IMR-90 (cell line): ENCODE measurements around the gene IBA57. TPM values are rescaled to one million over a fixed set of nuclear protein-coding genes. Genes with fewer than 3 reads are reported as not detected.

Experiments
- ATAC-seq: fragments of 200-7000 bp; cut with Tn5 transposase; 2 replicates; pipeline ENCODE4 v1.9.1; 2020; ENCODE audit warnings: low read depth, mild to moderate bottlenecking, moderate library complexity
- BruUV-seq: library from RNA; stranded (reverse); fragments of 400-500 nt; replicated peaks from 2 replicates; lab custom pipeline; 2021; lab: Mats Ljungman, UMichigan
- CTCF ChIA-PET: fragments of 300-600 bp; formaldehyde crosslinking; extraction: SDS; loops from one replicate; lab custom pipeline; 2021; ENCODE audit warnings: antibody characterized with exemption; lab: Yijun Ruan, JAX
- POLR2A ChIA-PET: fragments of 300-600 bp; sonication (Branson Sonifier 250); formaldehyde crosslinking; loops from one replicate; lab custom pipeline; 2022; ENCODE audit warnings: antibody characterized with exemption; ENCODE audit not compliant: unreplicated experiment; lab: Charles Lee
- DNase-seq: peaks from one replicate; pipeline ENCODE4 v3.0.0; 2013
- H2AFZ ChIP-seq: replicated peaks from 2 replicates; pipeline ENCODE3; 2013; ENCODE audit warnings: low read length, mild to moderate bottlenecking; ENCODE audit not compliant: poor library complexity
- H2AK5ac ChIP-seq: 2 replicates; pipeline ENCODE4 v1.6.1; 2013; ENCODE audit warnings: low read depth, low read length, inconsistent platforms
- H2AK9ac ChIP-seq: replicated peaks from 2 replicates; pipeline ENCODE3; 2013; ENCODE audit warnings: mild to moderate bottlenecking, low read depth, low read length, moderate library complexity; ENCODE audit not compliant: poor library complexity
- H2BK120ac ChIP-seq: 2 replicates; pipeline ENCODE4 v1.6.1; 2013; ENCODE audit warnings: low read depth, low read length, inconsistent platforms
- H2BK15ac ChIP-seq: 3 replicates; pipeline ENCODE4 v1.6.1; 2013; ENCODE audit warnings: low read depth, low read length, inconsistent platforms
- H2BK20ac ChIP-seq: 2 replicates; pipeline ENCODE4 v1.6.1; 2013; ENCODE audit warnings: low read depth, mild to moderate bottlenecking, inconsistent platforms, low read length, moderate library complexity
- H2BK5ac ChIP-seq: 2 replicates; pipeline ENCODE4 v1.6.1; 2013; ENCODE audit warnings: mild to moderate bottlenecking, low read depth, low read length, inconsistent platforms; ENCODE audit not compliant: poor library complexity, severe bottlenecking
- H3K14ac ChIP-seq: replicated peaks from 2 replicates; pipeline ENCODE4 v1.6.1; 2013; ENCODE audit warnings: low read depth, low read length, inconsistent platforms
- H3K18ac ChIP-seq: 2 replicates; pipeline ENCODE4 v1.6.1; 2013; ENCODE audit warnings: low read depth, low read length, control low read depth
- H3K23ac ChIP-seq: 2 replicates; pipeline ENCODE4 v1.6.1; 2013; ENCODE audit warnings: low read depth, low read length, inconsistent platforms
- H3K27ac ChIP-seq: 2 replicates; pipeline ENCODE4 v1.5.1; 2013; ENCODE audit warnings: mild to moderate bottlenecking, control low read depth, low read length; ENCODE audit not compliant: insufficient read depth
- H3K27me3 ChIP-seq: 2 replicates; pipeline ENCODE4 v1.6.1; 2013; ENCODE audit warnings: low read length; ENCODE audit not compliant: control insufficient read depth, insufficient read depth
- H3K36me3 ChIP-seq: 2 replicates; pipeline ENCODE4 v1.6.1; 2013; ENCODE audit warnings: low read length, mixed read lengths; ENCODE audit not compliant: control insufficient read depth, insufficient read depth
- H3K4ac ChIP-seq: 2 replicates; pipeline ENCODE4 v1.6.1; 2013; ENCODE audit warnings: low read depth, low read length, inconsistent platforms
- H3K4me1 ChIP-seq: 2 replicates; pipeline ENCODE4 v1.6.1; 2013; ENCODE audit warnings: low read length, mixed read lengths; ENCODE audit not compliant: control insufficient read depth, insufficient read depth
- H3K4me2 ChIP-seq: 2 replicates; pipeline ENCODE4 v1.6.1; 2013; ENCODE audit warnings: low read depth, mild to moderate bottlenecking, control low read depth, low read length, moderate library complexity
- H3K4me3 ChIP-seq: 2 replicates; pipeline ENCODE4 v1.5.1; 2013; ENCODE audit warnings: low read depth, mild to moderate bottlenecking, control low read depth, low read length, moderate library complexity; ENCODE audit not compliant: insufficient read depth
- H3K56ac ChIP-seq: 2 replicates; pipeline ENCODE4 v1.6.1; 2013; ENCODE audit warnings: low read length, inconsistent platforms; ENCODE audit not compliant: insufficient read depth; ENCODE audit errors: extremely low read depth
- H3K79me1 ChIP-seq, 2 experiments: 2 replicates each; pipeline ENCODE4 v1.6.1; 2013; ENCODE audit warnings: low read length in 2 of 2, inconsistent platforms in 1 of 2, low read depth in 1 of 2
- H3K9ac ChIP-seq: 2 replicates; pipeline ENCODE4 v1.6.1; 2013; ENCODE audit warnings: low read depth, low read length, control low read depth
- H3K9me1 ChIP-seq: 2 replicates; pipeline ENCODE4 v1.6.1; 2013; ENCODE audit warnings: low read length, inconsistent platforms; ENCODE audit not compliant: insufficient read depth
- H3K9me3 ChIP-seq: 2 replicates; pipeline ENCODE4 v1.6.1; 2013; ENCODE audit warnings: low read length; ENCODE audit not compliant: control insufficient read depth, insufficient read depth
- H4K20me1 ChIP-seq: 2 replicates; pipeline ENCODE4 v1.6.1; 2013; ENCODE audit warnings: low read length, inconsistent platforms; ENCODE audit not compliant: insufficient read depth
- H4K5ac ChIP-seq: 2 replicates; pipeline ENCODE4 v1.6.1; 2013; ENCODE audit warnings: mild to moderate bottlenecking, low read depth, low read length, control low read depth
- H4K8ac ChIP-seq, 2 experiments: 2 replicates each; pipeline ENCODE4 v1.6.1; 2013; ENCODE audit warnings: low read depth in 2 of 2, low read length in 2 of 2, control low read depth in 1 of 2, inconsistent platforms in 1 of 2
- H4K91ac ChIP-seq: 2 replicates; pipeline ENCODE4 v1.6.1; 2013; ENCODE audit warnings: low read depth, low read length, inconsistent platforms; ENCODE audit not compliant: insufficient read depth
- MAFK ChIP-seq: IDR thresholded peaks from 2 replicates; pipeline ENCODE4 v1.6.1; 2012; ENCODE audit warnings: low read depth, low read length, improper control_type of control experiment
- MAZ ChIP-seq: IDR thresholded peaks from 2 replicates; pipeline ENCODE4 v1.6.1; 2012; ENCODE audit warnings: low read depth, mild to moderate bottlenecking, low read length, improper control_type of control experiment, moderate library complexity, borderline replicate concordance
- WGBS, 2 experiments: methylation state at CpG; one replicate each; pipeline versions ENCODE4 v1.1.5 to v1.1.7; 2013; ENCODE audit warnings: missing lambda C conversion rate in 2 of 2; ENCODE audit not compliant: insufficient read length in 1 of 2; ENCODE audit errors: extremely low coverage in 2 of 2; 5-methylcytosine and 5-hydroxymethylcytosine counted together
- dilution Hi-C: fragments of 300-500 bp; cut with HindIII; formaldehyde crosslinking; loops from one replicate; pipeline ENCODE4 v1.14.3; 2018; ENCODE audit warnings: low sequenced_read_pairs; ENCODE audit not compliant: unreplicated experiment
- in situ Hi-C: fragments of 300-500 bp; cut with MboI; formaldehyde crosslinking; loops from 3 replicates; pipeline ENCODE4 v1.14.3; 2019; ENCODE audit warnings: low sequenced_read_pairs, inconsistent platforms, mixed read lengths
- intact Hi-C: fragments of 100-400 bp; cut with micrococcal nuclease; formaldehyde crosslinking; loops from 2 replicates; pipeline ENCODE4 v1.10.0; 2022
- microRNA-seq, 2 experiments: library from miRNA; stranded (forward) in 1 of 2; unstranded in 1 of 2; fragments of 10-50 nt in 1 of 2; fragments of <30 nt in 1 of 2; gene quantifications in 1 of 2; microRNA quantifications in 1 of 2; one replicate each; pipeline versions ENCODE3 to v1.1.0; 2013 to 2020; ENCODE audit not compliant: insufficient read depth in 1 of 2, insufficient read length in 1 of 2, unreplicated experiment in 1 of 2
- polyA plus RNA-seq, 3 experiments: library from polyadenylated mRNA; depleted of rRNA; stranded (reverse); fragments of >200 nt; gene quantifications; 2 replicates each; pipeline ENCODE4 v1.2.3, GENCODE V29; 2012; ENCODE audit warnings: low replicate concordance in 1 of 3
- small RNA-seq, 5 experiments: library from RNA; depleted of rRNA; stranded (forward); fragments of <200 nt; gene quantifications; one replicate each; pipeline ENCODE3, GENCODE V24; 2012
- total RNA-seq: library from RNA; depleted of rRNA; stranded (reverse); fragments of >200 nt; gene quantifications from 2 replicates; pipeline ENCODE4 v1.2.3, GENCODE V29; 2012; rRNA removed

Gene IBA57
- total and polyA plus RNA-seq, 2 of the 4 experiments (the other 2 are of a cell fraction), result 2.0 to 2.6 TPM

GRCh38 chr1:228231189-228231588 lies 65.6 kb downstream of the IBA57 start:
- peaks cover 10% of the 10 kb centered on the region for H3K36me3 ChIP-seq
- H3K4ac ChIP-seq, result no peak overlapping the region
- no peak overlapping the region for H3K14ac ChIP-seq
- H2BK20ac ChIP-seq, result no peak overlapping the region
- no peak overlapping the region for H2AFZ ChIP-seq
- DNase-seq, result no peak
- H3K4me2 ChIP-seq, result no peak overlapping the region
- H3K9me3 ChIP-seq, result no peaks in the 10 kb centered on the region
- intact Hi-C loops, result no loop called here
- no peak overlapping the region for H3K4me3 ChIP-seq
- peaks cover 7 to 16% of the 10 kb centered on the region in 2 experiments; a peak in 3 of 4 replicates for H3K79me1 ChIP-seq
- no peak overlapping the region for H4K5ac ChIP-seq
- ChIA-PET POLR2A (no interaction called here), CTCF (no interaction called here)
- no TSS peak for BruUV-seq
- no peaks in the 10 kb centered on the region; the same call in 1 of the 2 replicates for H4K20me1 ChIP-seq
- H2BK5ac ChIP-seq, result no peak overlapping the region
- peaks cover 18% of the 10 kb centered on the region for H3K4me1 ChIP-seq
- H3K9ac ChIP-seq, result no peak overlapping the region
- no peak overlapping the region for H2AK5ac ChIP-seq
- H4K8ac ChIP-seq, result no peak overlapping the region
- no peak overlapping the region for H3K18ac ChIP-seq
- in situ Hi-C loops, result no loop called here
- no peaks in the 10 kb centered on the region for H3K27me3 ChIP-seq
- no peak overlapping the region for H4K91ac ChIP-seq
- no peak for ATAC-seq
- H2AK9ac ChIP-seq, result no peak overlapping the region
- TF ChIP-seq MAFK (peak; percentile 83), MAZ (no peak)
- H3K9me1 ChIP-seq, result peaks cover 9% of the 10 kb centered on the region; the same call in 1 of the 2 replicates
- no CpG with 5 or more reads among the region's 2 CpGs for WGBS, 2 experiments
- no peak overlapping the region for H2BK15ac ChIP-seq
- H2BK120ac ChIP-seq, result no peak overlapping the region
- H3K27ac ChIP-seq, result no peak overlapping the region
- no peak overlapping the region for H3K56ac ChIP-seq
- no peak overlapping the region for H3K23ac ChIP-seq
- dilution Hi-C loops, result no loop called here

Small RNA genes lying within 50 kb of the gene (microRNA-seq; reads per million reads assigned to microRNA genes)
- not detected for gene AL359510.1 (ENCODE audit: insufficient read depth, insufficient read length)

Small RNA genes lying within 50 kb of the gene (small RNA-seq; reads per million reads assigned to genes)
- gene AL359510.1, result 0 reads per million in 5 experiments

Other genes with a start within 250 kb of the IBA57 start
- gene WNT9A, start 217.9 kb upstream of the IBA57 start, total RNA-seq, result 0.18 and 0.28 TPM in 2 replicates
- gene WNT9A, start 217.9 kb upstream of the IBA57 start, polyA plus RNA-seq (2012; rRNA removed), result 0.36 and 0.42 TPM in 2 replicates
- not detected in 2 replicates for gene WNT3A, start 158.8 kb upstream of the IBA57 start, total RNA-seq
- gene WNT3A, start 158.8 kb upstream of the IBA57 start, polyA plus RNA-seq (2012; rRNA removed), result not detected in 2 replicates
- 306 and 330 TPM in 2 replicates for gene ARF1, start 83.1 kb upstream of the IBA57 start, total RNA-seq
- 1,099 and 1,100 TPM in 2 replicates for gene ARF1, start 83.1 kb upstream of the IBA57 start, polyA plus RNA-seq (2012; rRNA removed)
- gene C1orf35, start 62.5 kb upstream of the IBA57 start, total RNA-seq, result 4.3 and 4.7 TPM in 2 replicates
- gene C1orf35, start 62.5 kb upstream of the IBA57 start, polyA plus RNA-seq (2012; rRNA removed), result 13.0 and 15.4 TPM in 2 replicates
- 48.9 TPM in 2 replicates for gene MRPL55, start 56.5 kb upstream of the IBA57 start, total RNA-seq
- 95.4 and 121 TPM in 2 replicates for gene MRPL55, start 56.5 kb upstream of the IBA57 start, polyA plus RNA-seq (2012; rRNA removed)
- gene GUK1, start 25.5 kb upstream of the IBA57 start, total RNA-seq, result 465 and 524 TPM in 2 replicates
- gene GUK1, start 25.5 kb upstream of the IBA57 start, polyA plus RNA-seq (2012; rRNA removed), result 548 and 630 TPM in 2 replicates
- gene GJC2, start 15.9 kb upstream of the IBA57 start, total RNA-seq, result 1.1 and 1.4 TPM in 2 replicates
- gene GJC2, start 15.9 kb upstream of the IBA57 start, polyA plus RNA-seq (2012; rRNA removed), result 1.7 and 2.6 TPM in 2 replicates
- gene OBSCN, start 42.2 kb downstream of the IBA57 start, total RNA-seq, result 4.1 and 4.2 TPM in 2 replicates
- gene OBSCN, start 42.2 kb downstream of the IBA57 start, polyA plus RNA-seq (2012; rRNA removed), result 9.5 and 10.0 TPM in 2 replicates
- 6.8 and 7.2 TPM in 2 replicates for gene TRIM11, start 241.0 kb downstream of the IBA57 start, total RNA-seq
- 15.1 and 16.2 TPM in 2 replicates for gene TRIM11, start 241.0 kb downstream of the IBA57 start, polyA plus RNA-seq (2012; rRNA removed)